ENCODE data around the gene FGD5. TPM values are rescaled to one million over a fixed set of nuclear protein-coding genes. Genes with fewer than 3 reads are reported as not detected.

The FGD5 gene
- total RNA-seq = 0.10 TPM

- H3K9me3 ChIP-seq (ENCODE audit: low read depth, low read length) = no peaks in the 10 kb centered on the region
- no peak within 1 kb of the TSS for H3K4me3 ChIP-seq (ENCODE audit: low read length)
- peaks cover 14% of the 10 kb centered on the region for H3K4me1 ChIP-seq (ENCODE audit: insufficient read depth, low read length)
- peaks cover 4% of the 10 kb centered on the region for H3K27me3 ChIP-seq (ENCODE audit: insufficient read depth, low read length)
These were observed at the start of gene FGD5 for GRCh38 chr3:14818804-14819500. Gene FGD5 (plus strand): TSS chr3:14818962. CDS start chr3:14819072, 110 bp downstream.

- H3K27me3 ChIP-seq (ENCODE audit: insufficient read depth, low read length) = no peaks in the 10 kb centered on the region
- no peaks in the 10 kb centered on the region for H3K9me3 ChIP-seq (ENCODE audit: low read depth, low read length)
- H3K4me1 ChIP-seq (ENCODE audit: insufficient read depth, low read length) = no peaks in the 10 kb centered on the region
- H3K4me3 ChIP-seq (ENCODE audit: low read length) = no peak overlapping the region
These were observed 49.0 kb upstream of the FGD5 start for GRCh38 chr3:14769544-14770325.

- H3K27me3 ChIP-seq (ENCODE audit: insufficient read depth, low read length) = no peaks in the 10 kb centered on the region
These were observed 48.2 kb upstream of the FGD5 start for GRCh38 chr3:14770591-14770990.

GRCh38 chr3:14771593-14772497, 46.9 kb upstream of the FGD5 start:
- Histone ChIP-seq H3K4me3 (ENCODE audit: low read length) (no peak overlapping the region), H3K9me3 (ENCODE audit: low read depth, low read length) (no peaks in the 10 kb centered on the region)

More at GRCh38 chr3:14770591-14770990, 48.2 kb upstream of the FGD5 start:
- Histone ChIP-seq H3K4me3 (ENCODE audit: low read length) (no peak overlapping the region), H3K9me3 (ENCODE audit: low read depth, low read length) (no peaks in the 10 kb centered on the region), H3K4me1 (ENCODE audit: insufficient read depth, low read length) (no peaks in the 10 kb centered on the region)

GRCh38 chr3:14772533-14773138, 46.1 kb upstream of the FGD5 start:
- Histone ChIP-seq H3K27me3 (ENCODE audit: insufficient read depth, low read length) (no peaks in the 10 kb centered on the region), H3K9me3 (ENCODE audit: low read depth, low read length) (no peaks in the 10 kb centered on the region)

More at GRCh38 chr3:14771593-14772497, 46.9 kb upstream of the FGD5 start:
- no peaks in the 10 kb centered on the region for H3K27me3 ChIP-seq (ENCODE audit: insufficient read depth, low read length)
- no peaks in the 10 kb centered on the region for H3K4me1 ChIP-seq (ENCODE audit: insufficient read depth, low read length)

GRCh38 chr3:14773281-14773680, 45.5 kb upstream of the FGD5 start:
- Histone ChIP-seq H3K4me1 (ENCODE audit: insufficient read depth, low read length) (no peaks in the 10 kb centered on the region), H3K27me3 (ENCODE audit: insufficient read depth, low read length) (no peaks in the 10 kb centered on the region), H3K9me3 (ENCODE audit: low read depth, low read length) (no peaks in the 10 kb centered on the region), H3K4me3 (ENCODE audit: low read length) (no peak overlapping the region)

More at GRCh38 chr3:14772533-14773138, 46.1 kb upstream of the FGD5 start:
- Histone ChIP-seq H3K4me1 (ENCODE audit: insufficient read depth, low read length) (no peaks in the 10 kb centered on the region), H3K4me3 (ENCODE audit: low read length) (no peak overlapping the region)

- Histone ChIP-seq H3K4me3 (ENCODE audit: low read length) (no peak overlapping the region), H3K4me1 (ENCODE audit: insufficient read depth, low read length) (no peaks in the 10 kb centered on the region)
These were observed 45.1 kb upstream of the FGD5 start for GRCh38 chr3:14773691-14774128.

GRCh38 chr3:14774431-14774830, 44.3 kb upstream of the FGD5 start:
- no peaks in the 10 kb centered on the region for H3K4me1 ChIP-seq (ENCODE audit: insufficient read depth, low read length)
- peaks cover 6% of the 10 kb centered on the region for H3K9me3 ChIP-seq (ENCODE audit: low read depth, low read length)
- no peak overlapping the region for H3K4me3 ChIP-seq (ENCODE audit: low read length)
- H3K27me3 ChIP-seq (ENCODE audit: insufficient read depth, low read length) = no peaks in the 10 kb centered on the region

More at GRCh38 chr3:14773691-14774128, 45.1 kb upstream of the FGD5 start:
- H3K9me3 ChIP-seq (ENCODE audit: low read depth, low read length) = no peaks in the 10 kb centered on the region
- H3K27me3 ChIP-seq (ENCODE audit: insufficient read depth, low read length) = no peaks in the 10 kb centered on the region

GRCh38 chr3:14775011-14775410, 43.8 kb upstream of the FGD5 start:
- H3K4me3 ChIP-seq (ENCODE audit: low read length) = no peak overlapping the region
- no peaks in the 10 kb centered on the region for H3K27me3 ChIP-seq (ENCODE audit: insufficient read depth, low read length)
- peaks cover 6% of the 10 kb centered on the region for H3K9me3 ChIP-seq (ENCODE audit: low read depth, low read length)
- no peaks in the 10 kb centered on the region for H3K4me1 ChIP-seq (ENCODE audit: insufficient read depth, low read length)

GRCh38 chr3:14775563-14775962, 43.2 kb upstream of the FGD5 start:
- H3K27me3 ChIP-seq (ENCODE audit: insufficient read depth, low read length) = no peaks in the 10 kb centered on the region
- H3K9me3 ChIP-seq (ENCODE audit: low read depth, low read length) = peaks cover 6% of the 10 kb centered on the region
- H3K4me3 ChIP-seq (ENCODE audit: low read length) = no peak overlapping the region
- no peaks in the 10 kb centered on the region for H3K4me1 ChIP-seq (ENCODE audit: insufficient read depth, low read length)

- Histone ChIP-seq H3K4me1 (ENCODE audit: insufficient read depth, low read length) (no peaks in the 10 kb centered on the region), H3K9me3 (ENCODE audit: low read depth, low read length) (peaks cover 6% of the 10 kb centered on the region), H3K4me3 (ENCODE audit: low read length) (no peak overlapping the region), H3K27me3 (ENCODE audit: insufficient read depth, low read length) (no peaks in the 10 kb centered on the region)
These were observed 39.6 kb upstream of the FGD5 start for GRCh38 chr3:14779069-14779685.

- Histone ChIP-seq H3K4me1 (ENCODE audit: insufficient read depth, low read length) (no peaks in the 10 kb centered on the region), H3K27me3 (ENCODE audit: insufficient read depth, low read length) (no peaks in the 10 kb centered on the region), H3K9me3 (ENCODE audit: low read depth, low read length) (peaks cover 6% of the 10 kb centered on the region), H3K4me3 (ENCODE audit: low read length) (no peak overlapping the region)
These were observed 37.7 kb upstream of the FGD5 start for GRCh38 chr3:14780927-14781507.

- Histone ChIP-seq H3K4me1 (ENCODE audit: insufficient read depth, low read length) (no peaks in the 10 kb centered on the region), H3K4me3 (ENCODE audit: low read length) (no peak overlapping the region)
These were observed 35.2 kb upstream of the FGD5 start for GRCh38 chr3:14783480-14784086.

More at GRCh38 chr3:14783480-14784086, 35.2 kb upstream of the FGD5 start:
- H3K27me3 ChIP-seq (ENCODE audit: insufficient read depth, low read length) = no peaks in the 10 kb centered on the region
- peaks cover 6% of the 10 kb centered on the region for H3K9me3 ChIP-seq (ENCODE audit: low read depth, low read length)
